Adipocyte (in vitro differentiated cells): Measurements from ENCODE around the gene CMTM2.
A peak's percentile ranks its signal among the peaks of the same experiment; 100 is the strongest.
"Not testable (repeated sequence)": the region's sequence is repeated elsewhere in the genome, so short reads cannot be mapped to it uniquely, and the experiment has no call there.

Source experiments
- DNase-seq: peaks from one replicate; pipeline ENCODE4 v3.0.0-alpha.2; 2015; ENCODE audit warnings: low read depth
- H3K27me3 ChIP-seq: replicated peaks from 2 replicates; pipeline ENCODE4 v1.7.0; 2013; ENCODE audit warnings: mild to moderate bottlenecking, low read length, moderate library complexity; ENCODE audit not compliant: control insufficient read depth, insufficient read depth
- H3K36me3 ChIP-seq: 2 replicates; pipeline ENCODE4 v1.7.0; 2013; ENCODE audit warnings: low read length, mild to moderate bottlenecking, moderate library complexity; ENCODE audit not compliant: control insufficient read depth, insufficient read depth, severe bottlenecking
- H3K4me1 ChIP-seq: 2 replicates; pipeline ENCODE4 v1.7.0; 2013; ENCODE audit warnings: mild to moderate bottlenecking, low read length, moderate library complexity; ENCODE audit not compliant: control insufficient read depth, insufficient read depth
- H3K4me3 ChIP-seq: 2 replicates; pipeline ENCODE4 v1.7.0; 2013; ENCODE audit warnings: mild to moderate bottlenecking, low read length, moderate library complexity
- H3K9ac ChIP-seq: 2 replicates; pipeline ENCODE4 v1.7.0; 2013; ENCODE audit warnings: mild to moderate bottlenecking, low read length, moderate library complexity
- H3K9me3 ChIP-seq: 2 replicates; pipeline ENCODE4 v1.7.0; 2013; ENCODE audit warnings: mild to moderate bottlenecking, low read length, moderate library complexity; ENCODE audit not compliant: control insufficient read depth

CMTM2 gene

DNA sequence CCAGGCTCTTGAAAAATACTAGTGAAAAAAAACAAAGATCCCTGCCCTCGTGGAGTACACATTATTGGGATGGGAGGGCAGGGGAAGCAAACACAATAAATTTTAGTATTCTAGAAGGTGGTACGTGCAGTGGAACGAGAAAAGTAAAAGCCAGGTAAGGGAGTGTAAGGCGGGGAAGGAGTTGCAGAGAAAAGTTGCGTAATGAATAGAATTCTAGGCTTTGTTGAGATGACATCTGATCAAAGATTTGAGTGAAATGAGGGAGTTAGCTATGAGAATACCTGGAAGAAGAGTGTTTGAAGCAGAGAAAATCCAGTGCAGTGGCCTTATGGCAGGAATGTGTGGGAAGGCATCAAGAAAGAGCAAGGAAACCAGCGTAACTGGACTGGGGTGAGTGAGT lies 24.8 kb upstream of the CMTM2 start:
- no peak overlapping the region for H3K9ac ChIP-seq
- peaks cover 6% of the 10 kb centered on the region for H3K36me3 ChIP-seq
- no peak for DNase-seq
- H3K9me3 ChIP-seq = no peaks in the 10 kb centered on the region
- no peaks in the 10 kb centered on the region for H3K27me3 ChIP-seq
- peaks cover 49% of the 10 kb centered on the region for H3K4me1 ChIP-seq
- no peak overlapping the region for H3K4me3 ChIP-seq

GRCh38 chr16:66560107-66560506 lies 19.2 kb upstream of the CMTM2 start:
- DNase-seq = no peak

DNA sequence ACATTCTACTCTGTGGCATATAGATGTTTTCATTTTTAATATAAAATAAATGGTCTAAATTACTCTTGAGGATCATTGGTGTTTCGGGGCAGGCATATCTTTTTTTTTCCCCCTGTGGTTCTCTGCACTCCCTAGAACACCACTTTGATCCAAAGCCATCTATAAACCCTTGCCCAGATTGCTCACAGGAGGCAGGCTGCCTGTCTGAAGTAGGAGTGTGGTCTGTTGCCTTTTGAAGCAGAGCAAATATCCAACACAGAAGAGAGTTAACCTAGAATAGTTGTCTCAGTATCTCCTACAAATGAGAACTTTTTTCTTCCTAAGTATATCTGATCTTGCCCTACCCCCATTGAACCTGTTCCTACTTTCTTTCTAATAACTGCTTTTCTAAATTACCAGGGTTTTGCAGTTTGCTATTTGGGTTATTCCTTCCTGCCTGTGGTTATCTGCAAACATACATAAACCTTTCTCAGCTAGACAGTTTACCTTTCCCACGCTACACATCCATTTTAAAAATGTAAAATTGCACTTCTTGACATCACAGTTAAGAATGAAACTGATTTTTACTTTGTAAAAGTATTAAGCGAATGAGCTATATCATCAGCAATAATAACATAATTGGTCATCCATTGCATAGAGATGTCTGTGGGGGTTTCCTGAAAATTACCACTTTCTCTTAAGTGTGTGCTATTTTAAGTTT lies 17.7 kb upstream of the CMTM2 start:
- DNase-seq = no peak
- no peaks in the 10 kb centered on the region for H3K9me3 ChIP-seq
- peaks cover 18% of the 10 kb centered on the region for H3K4me1 ChIP-seq
- no peaks in the 10 kb centered on the region for H3K27me3 ChIP-seq
- H3K4me3 ChIP-seq = no peak overlapping the region
- no peak overlapping the region for H3K9ac ChIP-seq
- peaks cover 24% of the 10 kb centered on the region for H3K36me3 ChIP-seq

More at GRCh38 chr16:66560107-66560506, 19.2 kb upstream of the CMTM2 start:
- peaks cover 25% of the 10 kb centered on the region for H3K4me1 ChIP-seq
- H3K9me3 ChIP-seq = no peaks in the 10 kb centered on the region
- H3K4me3 ChIP-seq = no peak overlapping the region
- H3K27me3 ChIP-seq = no peaks in the 10 kb centered on the region
- no peak overlapping the region for H3K9ac ChIP-seq
- H3K36me3 ChIP-seq = peaks cover 13% of the 10 kb centered on the region

DNA sequence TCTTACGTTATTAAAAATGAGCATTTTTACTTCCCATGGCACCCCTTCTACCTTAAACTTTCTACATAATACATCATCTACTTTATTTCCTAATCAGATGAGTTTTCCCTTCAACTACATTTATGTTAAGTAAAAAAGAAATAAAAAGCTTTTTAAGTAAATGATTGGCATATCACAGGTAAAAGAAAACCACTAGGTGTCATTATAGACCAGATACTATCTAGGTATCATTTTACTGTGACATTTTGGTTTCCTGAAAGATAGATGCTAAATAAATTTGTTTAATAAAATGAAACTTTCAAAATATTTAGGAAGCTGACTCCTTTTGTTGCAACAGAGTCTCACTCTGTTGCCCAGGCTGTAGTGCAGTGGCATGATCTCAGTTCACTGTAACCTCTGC lies 16.9 kb upstream of the CMTM2 start:
- DNase-seq = no peak
- Histone ChIP-seq H3K9me3 (no peaks in the 10 kb centered on the region), H3K36me3 (peaks cover 27% of the 10 kb centered on the region), H3K4me1 (peaks cover 10% of the 10 kb centered on the region), H3K9ac (no peak overlapping the region), H3K4me3 (no peak overlapping the region), H3K27me3 (no peaks in the 10 kb centered on the region)

GRCh38 chr16:66562986-66563385 lies 16.3 kb upstream of the CMTM2 start:
- no peaks in the 10 kb centered on the region for H3K9me3 ChIP-seq
- no peaks in the 10 kb centered on the region for H3K27me3 ChIP-seq
- peaks cover 27% of the 10 kb centered on the region for H3K36me3 ChIP-seq
- no peak overlapping the region for H3K9ac ChIP-seq
- DNase-seq = no peak
- H3K4me1 ChIP-seq = peaks cover 10% of the 10 kb centered on the region
- no peak overlapping the region for H3K4me3 ChIP-seq

GRCh38 chr16:66563574-66564334 lies 15.5 kb upstream of the CMTM2 start:
- H3K36me3 ChIP-seq = peaks cover 24% of the 10 kb centered on the region
- DNase-seq = no peak

DNA sequence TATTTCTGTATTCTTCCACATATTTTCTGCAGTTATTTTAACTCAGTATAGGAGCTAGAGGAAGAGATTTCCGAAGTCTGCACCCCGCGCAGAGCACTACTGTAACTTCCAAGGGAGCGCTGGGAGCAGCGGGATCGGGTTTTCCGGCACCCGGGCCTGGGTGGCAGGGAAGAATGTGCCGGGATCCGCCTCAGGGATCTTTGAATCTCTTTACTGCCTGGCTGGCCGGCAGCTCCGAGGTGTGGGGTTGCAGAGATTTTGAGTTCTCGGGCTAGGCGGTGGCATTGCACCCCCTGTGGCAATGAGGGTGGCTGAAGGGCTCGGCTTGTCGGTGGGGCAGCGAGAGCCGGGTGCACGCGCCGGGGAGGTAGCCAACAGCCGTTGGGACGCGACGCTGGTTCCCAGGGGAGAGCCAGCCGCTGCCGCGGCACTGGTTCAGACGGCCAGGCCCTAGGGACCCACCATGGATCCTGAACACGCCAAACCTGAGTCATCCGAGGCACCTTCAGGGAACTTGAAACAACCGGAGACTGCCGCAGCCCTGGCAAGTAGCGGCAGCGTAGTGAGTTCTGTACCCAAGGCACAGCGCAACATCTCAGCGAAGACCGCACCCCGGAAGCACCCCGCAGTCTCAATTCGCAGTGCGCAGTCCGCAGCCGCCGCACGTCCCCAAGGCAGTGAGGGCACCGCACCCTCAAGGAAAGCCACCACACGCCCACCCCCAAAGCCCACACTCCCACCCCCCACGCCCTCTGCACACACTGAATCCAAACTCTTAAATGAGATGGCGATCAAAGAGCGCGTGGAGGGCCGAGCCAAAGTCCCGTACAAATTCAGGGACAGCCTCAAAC lies 13.0 kb upstream of the CMTM2 start, which contains the start of gene CMTM1:
Gene CMTM1 (plus strand): TSS at position 389 of the 851 bp plus-strand sequence. CDS start 75 bp downstream, at position 464.
- H3K36me3 ChIP-seq = peaks cover 21% of the 10 kb centered on the region
- no peak within 1 kb of the TSS for H3K9ac ChIP-seq
- H3K4me3 ChIP-seq = no peak within 1 kb of the TSS
- no peak for DNase-seq
- no peaks in the 10 kb centered on the region for H3K27me3 ChIP-seq
- no peaks in the 10 kb centered on the region for H3K9me3 ChIP-seq
- H3K4me1 ChIP-seq = peaks cover 32% of the 10 kb centered on the region

More at GRCh38 chr16:66563574-66564334, 15.5 kb upstream of the CMTM2 start:
- Histone ChIP-seq H3K4me3 (no peak overlapping the region), H3K4me1 (peaks cover 17% of the 10 kb centered on the region), H3K9me3 (no peaks in the 10 kb centered on the region), H3K9ac (no peak overlapping the region), H3K27me3 (no peaks in the 10 kb centered on the region)

GRCh38 chr16:66567270-66567669 lies 12.0 kb upstream of the CMTM2 start:
- H3K9me3 ChIP-seq, H3K4me3 ChIP-seq, DNase-seq, H3K9ac ChIP-seq, H3K27me3 ChIP-seq: not testable (repeated sequence)
- Histone ChIP-seq H3K4me1 (peaks cover 29% of the 10 kb centered on the region), H3K36me3 (peaks cover 21% of the 10 kb centered on the region)

DNA sequence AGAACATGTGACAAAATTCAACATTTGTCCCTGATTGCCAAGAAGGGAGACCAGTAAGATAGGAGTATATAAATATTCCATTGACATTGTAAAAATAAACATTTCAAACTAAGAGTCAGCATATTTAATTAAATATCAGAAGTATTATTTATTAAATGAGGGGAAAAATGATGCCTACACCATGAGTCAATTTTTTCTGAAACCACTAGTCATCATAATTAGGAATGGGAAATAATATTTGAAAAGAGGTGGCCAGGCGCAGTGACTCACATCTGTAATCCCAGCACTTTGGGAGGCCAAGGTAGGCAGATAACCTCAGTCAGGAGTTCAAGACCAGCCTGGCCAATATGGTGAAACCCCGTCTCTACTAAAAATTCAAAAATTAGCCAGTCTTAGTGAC lies 10.9 kb upstream of the CMTM2 start:
- Histone ChIP-seq H3K36me3 (peaks cover 21% of the 10 kb centered on the region), H3K27me3 (no peaks in the 10 kb centered on the region), H3K9ac (no peak overlapping the region), H3K4me1 (peaks cover 29% of the 10 kb centered on the region), H3K4me3 (no peak overlapping the region), H3K9me3 (no peaks in the 10 kb centered on the region)
- no peak for DNase-seq

GRCh38 chr16:66569131-66569530 lies 10.1 kb upstream of the CMTM2 start:
- peak overlapping the region; percentile 49 for H3K9ac ChIP-seq
- DNase-seq = peak; percentile 82
- peaks cover 17% of the 10 kb centered on the region for H3K36me3 ChIP-seq
- H3K4me1 ChIP-seq = peaks cover 29% of the 10 kb centered on the region
- H3K27me3 ChIP-seq = no peaks in the 10 kb centered on the region
- H3K4me3 ChIP-seq = peak overlapping the region; percentile 47
- no peaks in the 10 kb centered on the region for H3K9me3 ChIP-seq
